Measurements from ENCODE around the gene OSMR. TPM values are rescaled to one million over a fixed set of nuclear protein-coding genes. Genes with fewer than 3 reads are reported as not detected.

OSMR gene
- total RNA-seq, 1 experiment from 2014 or later: 1.6 TPM

DNA sequence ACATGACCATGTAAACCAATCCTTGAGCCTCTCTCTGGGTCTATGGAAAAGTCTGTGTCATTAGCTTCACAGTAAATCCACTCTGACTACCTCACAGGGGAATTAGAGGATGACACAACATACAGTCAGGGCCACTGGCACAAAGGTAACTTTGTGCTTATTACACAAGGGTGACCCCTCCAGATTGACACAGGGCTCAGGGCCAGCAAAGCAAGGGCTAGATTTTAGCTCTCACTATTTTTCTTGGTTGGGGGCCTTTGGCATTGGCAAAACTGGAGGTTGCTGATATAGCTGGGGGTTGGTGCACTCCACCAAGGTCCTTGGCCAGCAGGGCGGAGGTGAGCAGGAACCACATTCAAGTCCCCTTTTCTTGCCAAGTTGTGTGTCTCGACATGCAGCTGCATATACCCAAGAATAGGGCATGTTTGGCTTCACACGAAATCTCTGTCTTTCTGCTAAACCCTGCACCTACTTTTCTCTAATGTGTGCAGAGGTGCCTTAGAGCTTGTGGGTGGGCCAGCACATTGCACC is 15.2 kb upstream of the OSMR start:
- Histone ChIP-seq H3K4me2 (ENCODE audit: insufficient read depth, insufficient read length, low read length) (no peak overlapping the region), H3K4ac (ENCODE audit: low read depth, low read length) (no peak overlapping the region), H3K79me2 (ENCODE audit: insufficient read depth, low read length) (no peaks in the 10 kb centered on the region), H2BK5ac (ENCODE audit: insufficient read length, low read length) (no peak overlapping the region), H3K9ac (ENCODE audit: extremely low read depth, insufficient read length, low read length) (no peak overlapping the region), H4K5ac (ENCODE audit: insufficient read length, low read depth, low read length) (no peak overlapping the region), H3K27me3 (ENCODE audit: insufficient read depth, low read length) (no peaks in the 10 kb centered on the region), H2BK12ac (ENCODE audit: insufficient read length, low read depth, low read length) (no peak overlapping the region), H3K14ac (ENCODE audit: insufficient read depth, low read length) (no peak overlapping the region), H3K4me1 (ENCODE audit: insufficient read depth, low read length) (no peaks in the 10 kb centered on the region), H4K91ac (ENCODE audit: insufficient read length, low read depth, low read length) (no peak overlapping the region), H3K23me2 (ENCODE audit: insufficient read length, low read depth, low read length, poor library complexity, severe bottlenecking) (no peaks in the 10 kb centered on the region), H4K20me1 (ENCODE audit: control insufficient read depth, insufficient read depth, insufficient read length) (no peaks in the 10 kb centered on the region), H3K23ac (ENCODE audit: insufficient read length, low read depth, low read length) (no peak overlapping the region), H4K8ac (replicated peaks; ENCODE audit: insufficient read length, low read depth, low read length) (no peak overlapping the region), H3T11ph (ENCODE audit: low read length) (no peak overlapping the region), H2BK20ac (ENCODE audit: low read depth, low read length, poor library complexity, severe bottlenecking) (no peak overlapping the region), H2BK120ac (ENCODE audit: low read depth, low read length, poor library complexity, severe bottlenecking) (no peak overlapping the region), H3K9me3 (ENCODE audit: control insufficient read depth, low read depth, low read length) (no peaks in the 10 kb centered on the region), H2AFZ (ENCODE audit: low read length) (no peak overlapping the region), H3K18ac (ENCODE audit: insufficient read length, low read depth, low read length) (no peak overlapping the region), H2BK15ac (ENCODE audit: low read depth, low read length) (no peak overlapping the region), H3K56ac (ENCODE audit: insufficient read length, low read depth, low read length) (no peak overlapping the region), H2AK5ac (ENCODE audit: insufficient read length, low read length) (no peak overlapping the region), H3K27ac (ENCODE audit: insufficient read length, low read depth, low read length) (no peak overlapping the region), H3K79me1 (ENCODE audit: insufficient read depth, low read depth, low read length, poor library complexity, severe bottlenecking) (no peaks in the 10 kb centered on the region)
- no peak for DNase-seq
- no peaks in the 10 kb centered on the region for H3K9me3 Mint-ChIP-seq
- H3K4me1 Mint-ChIP-seq: peaks cover 4 to 5% of the 10 kb centered on the region in 2 experiments; a peak in 3 of 4 replicates
- H3K27ac Mint-ChIP-seq: no peak overlapping the region
- H3K27me3 Mint-ChIP-seq (ENCODE audit: low read depth): no peaks in the 10 kb centered on the region; the same call in 1 of the 2 replicates
- H3K36me3 Mint-ChIP-seq (ENCODE audit: insufficient read depth in 1 of 3, low read depth in 3 of 3): no peaks in the 10 kb centered on the region
- H3K4me3 Mint-ChIP-seq: no peak overlapping the region
- TF ChIP-seq, protein P1, sequence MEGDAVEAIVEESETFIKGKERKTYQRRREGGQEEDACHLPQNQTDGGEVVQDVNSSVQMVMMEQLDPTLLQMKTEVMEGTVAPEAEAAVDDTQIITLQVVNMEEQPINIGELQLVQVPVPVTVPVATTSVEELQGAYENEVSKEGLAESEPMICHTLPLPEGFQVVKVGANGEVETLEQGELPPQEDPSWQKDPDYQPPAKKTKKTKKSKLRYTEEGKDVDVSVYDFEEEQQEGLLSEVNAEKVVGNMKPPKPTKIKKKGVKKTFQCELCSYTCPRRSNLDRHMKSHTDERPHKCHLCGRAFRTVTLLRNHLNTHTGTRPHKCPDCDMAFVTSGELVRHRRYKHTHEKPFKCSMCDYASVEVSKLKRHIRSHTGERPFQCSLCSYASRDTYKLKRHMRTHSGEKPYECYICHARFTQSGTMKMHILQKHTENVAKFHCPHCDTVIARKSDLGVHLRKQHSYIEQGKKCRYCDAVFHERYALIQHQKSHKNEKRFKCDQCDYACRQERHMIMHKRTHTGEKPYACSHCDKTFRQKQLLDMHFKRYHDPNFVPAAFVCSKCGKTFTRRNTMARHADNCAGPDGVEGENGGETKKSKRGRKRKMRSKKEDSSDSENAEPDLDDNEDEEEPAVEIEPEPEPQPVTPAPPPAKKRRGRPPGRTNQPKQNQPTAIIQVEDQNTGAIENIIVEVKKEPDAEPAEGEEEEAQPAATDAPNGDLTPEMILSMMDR (conservative IDR thresholded peaks at IDR 0.05): no peak
- WGBS (ENCODE audit: extremely low coverage, insufficient read length, low lambda C conversion rate): no CpG with 5 or more reads among the region's 3 CpGs

Data from H9 (cell line).